Left ventricle myocardium inferior (tissue), 1 donor: ENCODE results near the gene RMI2. TPM values are rescaled to one million over a fixed set of nuclear protein-coding genes. Genes with fewer than 3 reads are reported as not detected.

Experiments
- DNase-seq: peaks from one replicate; pipeline ENCODE4 v3.0.0-alpha.2; 2020
- H3K27ac ChIP-seq: fragments of 200-600 bp; replicated peaks from 2 replicates; pipeline ENCODE4 v1.8.0; 2021
- H3K27me3 ChIP-seq: fragments of 200-600 bp; 2 replicates; pipeline ENCODE4 v1.8.0; 2021; ENCODE audit warnings: low read depth
- H3K36me3 ChIP-seq: fragments of 200-600 bp; 2 replicates; pipeline ENCODE4 v1.8.0; 2021
- H3K4me1 ChIP-seq: fragments of 200-600 bp; 2 replicates; pipeline ENCODE4 v1.8.0; 2021
- H3K4me3 ChIP-seq: fragments of 200-600 bp; 2 replicates; pipeline ENCODE4 v1.8.0; 2021; ENCODE audit warnings: mild to moderate bottlenecking, moderate library complexity
- H3K9me3 ChIP-seq: fragments of 200-600 bp; replicated peaks from 2 replicates; pipeline ENCODE4 v1.8.0; 2021
- intact Hi-C: fragments of 100-400 bp; cut with micrococcal nuclease; formaldehyde crosslinking; loops from one replicate; pipeline ENCODE4 v1.11.0; 2022
- total RNA-seq: library from RNA; stranded (reverse); fragmentation: NEBNext Ultra II Directional; extraction: Animal tissue kit (Norgen Biotek cat#: 25700); gene quantifications from one replicate; pipeline ENCODE4 v1.2.1, GENCODE V29; 2021
- TF ChIP-seq, protein P1 (sequence below): fragments of 200-600 bp; IDR thresholded peaks from 2 replicates; pipeline ENCODE4 v1.8.0; 2021; ENCODE audit warnings: antibody characterized with exemption, mild to moderate bottlenecking, borderline replicate concordance
- donor health status: DM: no; HTN: yes; CAD: no; lungs with severe emphysema.

The RMI2 gene
- total RNA-seq, 1 donor from 2014 or later = 0.60 TPM

DNA sequence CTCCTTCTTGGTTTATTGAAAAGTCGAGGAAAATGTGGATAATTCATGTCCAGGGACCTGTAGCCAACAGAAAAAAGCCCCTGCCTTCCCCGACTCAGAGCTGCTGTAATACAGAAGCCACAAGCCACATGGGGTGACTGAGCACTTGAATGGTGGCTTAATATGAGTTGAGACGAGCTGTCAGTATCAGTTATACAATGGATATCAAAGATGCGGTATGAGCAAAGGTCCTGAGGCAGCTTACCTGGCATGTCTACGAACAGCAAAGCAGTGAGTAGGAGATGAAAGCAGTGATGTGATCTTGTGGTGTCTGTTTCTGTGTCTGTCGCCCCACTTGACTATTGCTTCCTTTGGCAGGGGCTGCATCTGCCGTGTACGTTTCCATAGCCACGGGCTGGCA, 12.2 kb upstream of the RMI2 start:
- intact Hi-C loops = no loop called here
- Histone ChIP-seq H3K27ac (no peak overlapping the region), H3K27me3 (no peaks in the 10 kb centered on the region), H3K9me3 (no peaks in the 10 kb centered on the region), H3K36me3 (no peaks in the 10 kb centered on the region), H3K4me3 (no peak overlapping the region), H3K4me1 (peaks cover 16% of the 10 kb centered on the region)
- TF ChIP-seq, protein P1, sequence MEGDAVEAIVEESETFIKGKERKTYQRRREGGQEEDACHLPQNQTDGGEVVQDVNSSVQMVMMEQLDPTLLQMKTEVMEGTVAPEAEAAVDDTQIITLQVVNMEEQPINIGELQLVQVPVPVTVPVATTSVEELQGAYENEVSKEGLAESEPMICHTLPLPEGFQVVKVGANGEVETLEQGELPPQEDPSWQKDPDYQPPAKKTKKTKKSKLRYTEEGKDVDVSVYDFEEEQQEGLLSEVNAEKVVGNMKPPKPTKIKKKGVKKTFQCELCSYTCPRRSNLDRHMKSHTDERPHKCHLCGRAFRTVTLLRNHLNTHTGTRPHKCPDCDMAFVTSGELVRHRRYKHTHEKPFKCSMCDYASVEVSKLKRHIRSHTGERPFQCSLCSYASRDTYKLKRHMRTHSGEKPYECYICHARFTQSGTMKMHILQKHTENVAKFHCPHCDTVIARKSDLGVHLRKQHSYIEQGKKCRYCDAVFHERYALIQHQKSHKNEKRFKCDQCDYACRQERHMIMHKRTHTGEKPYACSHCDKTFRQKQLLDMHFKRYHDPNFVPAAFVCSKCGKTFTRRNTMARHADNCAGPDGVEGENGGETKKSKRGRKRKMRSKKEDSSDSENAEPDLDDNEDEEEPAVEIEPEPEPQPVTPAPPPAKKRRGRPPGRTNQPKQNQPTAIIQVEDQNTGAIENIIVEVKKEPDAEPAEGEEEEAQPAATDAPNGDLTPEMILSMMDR = no peak
- DNase-seq = no peak

DNA sequence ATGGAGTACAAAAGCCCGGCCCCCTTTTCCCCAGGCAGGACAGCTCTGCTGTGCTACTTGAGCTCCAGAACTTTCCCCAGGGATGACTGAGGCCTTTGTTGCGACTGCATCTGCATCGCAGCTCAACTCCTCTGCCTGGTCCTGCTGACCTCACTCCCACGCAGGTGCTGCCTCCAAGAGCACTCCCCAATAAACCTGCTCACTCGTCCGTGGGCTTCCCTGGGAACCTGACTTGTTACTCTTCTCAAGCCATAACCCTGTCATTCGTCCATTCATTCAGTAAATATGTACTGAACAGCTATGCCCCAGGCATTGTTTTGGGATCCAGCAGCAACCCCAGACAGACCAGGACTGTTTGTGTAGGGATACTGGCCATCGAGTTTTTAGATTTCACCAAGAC, 11.6 kb upstream of the RMI2 start:
- TF ChIP-seq, protein P1 = no peak
- intact Hi-C loops = no loop called here
- no peak for DNase-seq

DNA sequence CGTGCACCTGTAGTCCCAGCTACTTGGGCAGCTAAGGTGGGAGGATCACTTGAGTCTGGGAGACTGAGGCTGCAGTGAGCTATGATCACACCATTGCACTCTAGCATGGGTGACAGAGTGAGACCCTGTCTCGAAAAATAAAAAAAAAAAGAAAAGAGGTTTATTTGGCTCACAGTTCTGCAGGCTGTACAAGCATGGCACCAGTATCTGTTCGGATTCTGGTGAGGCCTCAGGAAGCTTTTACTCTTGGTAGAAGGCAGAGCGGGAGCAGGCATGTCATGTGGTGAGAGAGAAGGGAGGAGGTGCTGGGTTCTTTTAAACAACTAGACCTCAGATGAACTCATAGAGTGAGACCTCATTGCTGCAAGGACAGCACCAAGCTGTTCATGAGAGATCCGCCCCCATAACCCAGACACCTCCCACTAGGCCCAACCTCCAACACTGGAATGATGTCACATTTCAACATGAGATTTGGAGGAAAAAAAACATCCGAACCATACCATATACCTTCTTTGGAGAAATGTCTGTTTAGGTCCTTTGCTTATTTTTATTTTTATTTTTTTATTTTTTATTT, 10.3 kb upstream of the RMI2 start:
- TF ChIP-seq, protein P1 = no peak
- H3K36me3 ChIP-seq = no peaks in the 10 kb centered on the region
- peaks cover 3% of the 10 kb centered on the region for H3K9me3 ChIP-seq
- no peak overlapping the region for H3K27ac ChIP-seq
- no peaks in the 10 kb centered on the region for H3K27me3 ChIP-seq
- no peaks in the 10 kb centered on the region for H3K4me1 ChIP-seq
- intact Hi-C loops = no loop called here
- DNase-seq = no peak
- no peak overlapping the region for H3K4me3 ChIP-seq

More for the DNA sequence above, 11.6 kb upstream of the RMI2 start:
- Histone ChIP-seq H3K9me3 (peaks cover 3% of the 10 kb centered on the region), H3K4me1 (peaks cover 9% of the 10 kb centered on the region), H3K27me3 (no peaks in the 10 kb centered on the region), H3K4me3 (no peak overlapping the region), H3K27ac (no peak overlapping the region), H3K36me3 (no peaks in the 10 kb centered on the region)

DNA sequence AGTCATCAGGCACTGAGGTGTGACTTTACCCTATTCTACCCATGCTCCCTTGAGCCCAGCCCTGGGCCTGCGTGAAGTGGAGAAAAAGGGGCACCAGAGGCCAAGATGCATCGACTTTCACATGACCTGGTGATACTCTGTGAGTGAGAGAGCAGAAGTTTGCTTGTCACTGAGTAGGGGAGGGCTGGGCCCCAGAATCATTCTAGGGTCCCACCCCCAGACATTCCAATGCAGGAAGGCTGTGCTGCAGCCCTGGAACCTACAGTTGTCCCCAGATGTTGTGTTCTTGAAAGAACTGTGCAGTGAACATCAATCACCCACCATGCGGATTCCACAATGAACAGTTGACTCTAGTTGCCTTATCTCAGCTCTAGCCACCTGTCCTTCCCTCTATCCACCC, 6.2 kb upstream of the RMI2 start:
- no peaks in the 10 kb centered on the region for H3K27me3 ChIP-seq
- no peaks in the 10 kb centered on the region for H3K4me1 ChIP-seq
- intact Hi-C loops = no loop called here
- DNase-seq = no peak
- TF ChIP-seq, protein P1 = no peak
- H3K4me3 ChIP-seq = no peak overlapping the region
- no peaks in the 10 kb centered on the region for H3K36me3 ChIP-seq
- no peak overlapping the region for H3K27ac ChIP-seq
- H3K9me3 ChIP-seq = peaks cover 3% of the 10 kb centered on the region

DNA sequence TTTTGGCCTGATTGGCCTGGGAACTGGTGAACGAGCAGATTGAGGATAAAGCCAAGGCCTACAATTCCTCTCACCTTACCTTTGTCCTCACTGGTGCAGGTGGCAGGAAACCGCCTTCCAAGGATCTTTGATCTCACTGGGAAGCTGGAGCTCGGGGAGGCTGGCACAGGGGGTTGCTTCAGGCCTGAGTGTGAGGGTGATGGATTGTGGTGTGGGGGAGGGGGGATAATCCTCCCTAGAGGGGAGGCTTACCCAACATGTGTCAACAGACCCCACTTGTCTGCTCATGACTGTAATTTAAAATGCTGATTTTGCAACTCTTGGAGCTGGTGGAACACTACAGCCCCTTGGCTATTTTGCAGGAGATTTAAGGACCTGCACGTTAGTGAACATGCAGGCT, 4.5 kb upstream of the RMI2 start:
- intact Hi-C loops = no loop called here
- Histone ChIP-seq H3K9me3 (peaks cover 3% of the 10 kb centered on the region), H3K27ac (no peak overlapping the region), H3K4me3 (no peak overlapping the region), H3K4me1 (peaks cover 9% of the 10 kb centered on the region), H3K27me3 (no peaks in the 10 kb centered on the region), H3K36me3 (no peaks in the 10 kb centered on the region)
- DNase-seq = no peak
- TF ChIP-seq, protein P1 = no peak

DNA sequence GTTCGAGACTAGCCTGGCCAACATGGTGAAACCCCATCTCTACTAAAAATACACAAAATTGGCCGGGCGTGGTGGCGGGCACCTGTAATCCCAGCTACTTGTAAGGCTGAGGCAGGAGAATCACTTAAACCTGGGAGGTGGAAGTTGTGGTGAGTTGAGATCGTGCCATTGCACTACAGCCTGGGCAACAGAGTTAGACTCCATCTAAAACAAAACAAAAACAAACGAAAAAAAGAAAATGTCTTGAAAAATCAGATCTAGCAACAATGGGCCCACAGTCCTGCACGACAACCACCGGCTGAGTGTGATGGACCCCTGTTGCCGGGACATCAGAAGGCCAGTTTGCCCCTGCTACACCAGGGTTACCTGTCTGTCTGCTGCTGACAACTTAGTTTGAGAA, 3.9 kb upstream of the RMI2 start:
- DNase-seq = no peak
- no peak overlapping the region for H3K27ac ChIP-seq
- H3K27me3 ChIP-seq = no peaks in the 10 kb centered on the region
- intact Hi-C loops = no loop called here
- H3K4me1 ChIP-seq = peaks cover 12% of the 10 kb centered on the region
- H3K9me3 ChIP-seq = peaks cover 3% of the 10 kb centered on the region
- TF ChIP-seq, protein P1 = no peak
- H3K36me3 ChIP-seq = no peaks in the 10 kb centered on the region
- no peak overlapping the region for H3K4me3 ChIP-seq
